MCF 10A (cell line): Measurements from ENCODE around the gene MRM3. TPM values are rescaled to one million over a fixed set of nuclear protein-coding genes. Genes with fewer than 3 reads are reported as not detected.

Experiments used
- BruUV-seq: library from RNA; stranded (reverse); fragments of 400-500 nt; replicated peaks from 2 replicates; lab custom pipeline; 2021; lab: Mats Ljungman, UMichigan
- CTCF ChIA-PET: fragments of 300-600 bp; sonication (Branson Sonifier 250); formaldehyde crosslinking; extraction: SDS; loops from one replicate; lab custom pipeline; 2021; ENCODE audit warnings: antibody characterized with exemption, inconsistent platforms; lab: Yijun Ruan, JAX
- POLR2A ChIA-PET: fragments of 300-600, 350-650 bp; sonication (Branson Sonifier 250); formaldehyde crosslinking; extraction: SDS; loops from one replicate; lab custom pipeline; 2020; ENCODE audit warnings: antibody characterized with exemption, inconsistent platforms; lab: Yijun Ruan, JAX
- DNase-seq: peaks from one replicate; pipeline ENCODE4 v3.0.0-alpha.2; 2018; ENCODE audit not compliant: unreplicated experiment
- H3K27ac Mint-ChIP-seq: one replicate; pipeline ENCODE4 v1.8.0; 2022; ENCODE audit warnings: mild to moderate bottlenecking, low read depth, mixed read lengths; ENCODE audit not compliant: unreplicated experiment
- H3K27me3 Mint-ChIP-seq: one replicate; pipeline ENCODE4 v1.8.0; 2022; ENCODE audit warnings: mixed read lengths; ENCODE audit not compliant: insufficient read depth, unreplicated experiment
- H3K36me3 Mint-ChIP-seq: one replicate; pipeline ENCODE4 v1.8.0; 2022; ENCODE audit warnings: mild to moderate bottlenecking, moderate library complexity, mixed read lengths; ENCODE audit not compliant: insufficient read depth, unreplicated experiment
- H3K4me1 Mint-ChIP-seq: one replicate; pipeline ENCODE4 v1.8.0; 2022; ENCODE audit warnings: mixed read lengths; ENCODE audit not compliant: insufficient read depth, unreplicated experiment
- H3K4me3 Mint-ChIP-seq: one replicate; pipeline ENCODE4 v1.8.0; 2022; ENCODE audit warnings: mild to moderate bottlenecking, moderate library complexity, mixed read lengths; ENCODE audit not compliant: unreplicated experiment
- H3K9me3 Mint-ChIP-seq: one replicate; pipeline ENCODE4 v1.8.0; 2022; ENCODE audit warnings: mixed read lengths; ENCODE audit not compliant: unreplicated experiment
- intact Hi-C: fragments of 100-400 bp; cut with micrococcal nuclease; formaldehyde crosslinking; loops from 2 replicates; pipeline ENCODE4 v1.14.1; 2022
- total RNA-seq: library from RNA; stranded (reverse); gene quantifications from 2 replicates; pipeline ENCODE4 v1.2.3, GENCODE V29; 2022
- TF ChIP-seq, protein P1 (sequence below): fragments of 200-600 bp; IDR thresholded peaks from one replicate; pipeline ENCODE4 v1.8.0; 2022; ENCODE audit warnings: antibody characterized with exemption, mild to moderate bottlenecking; ENCODE audit not compliant: unreplicated experiment

The MRM3 gene
- total RNA-seq, 1 experiment from 2014 or later, result 25.1 TPM

DNA sequence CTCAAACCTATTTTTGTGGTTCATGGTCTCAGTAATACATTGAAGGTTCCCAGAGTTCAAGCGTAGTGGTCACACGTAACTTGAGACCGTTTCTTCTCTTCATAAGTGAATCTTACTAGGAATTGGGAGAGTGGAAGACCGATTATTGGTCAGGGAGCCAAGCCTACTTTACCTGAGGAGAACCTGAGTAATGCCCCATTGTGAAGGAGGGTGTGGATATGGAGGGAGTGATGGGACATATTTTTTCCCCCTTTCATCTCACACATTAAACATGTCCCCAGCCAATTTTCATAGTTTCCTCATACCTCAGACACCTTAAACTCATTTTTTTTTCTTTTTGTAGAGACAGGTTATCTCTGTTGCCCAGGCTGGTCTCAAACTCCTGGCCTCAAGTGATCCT is 39.0 kb upstream of the MRM3 start:
- Mint-ChIP-seq H3K9me3 (peaks cover under 1% of the 10 kb centered on the region), H3K4me3 (no peak overlapping the region), H3K4me1 (no peaks in the 10 kb centered on the region), H3K27me3 (no peaks in the 10 kb centered on the region), H3K27ac (no peak overlapping the region), H3K36me3 (peaks cover 77% of the 10 kb centered on the region)
- TF ChIP-seq, protein P1, sequence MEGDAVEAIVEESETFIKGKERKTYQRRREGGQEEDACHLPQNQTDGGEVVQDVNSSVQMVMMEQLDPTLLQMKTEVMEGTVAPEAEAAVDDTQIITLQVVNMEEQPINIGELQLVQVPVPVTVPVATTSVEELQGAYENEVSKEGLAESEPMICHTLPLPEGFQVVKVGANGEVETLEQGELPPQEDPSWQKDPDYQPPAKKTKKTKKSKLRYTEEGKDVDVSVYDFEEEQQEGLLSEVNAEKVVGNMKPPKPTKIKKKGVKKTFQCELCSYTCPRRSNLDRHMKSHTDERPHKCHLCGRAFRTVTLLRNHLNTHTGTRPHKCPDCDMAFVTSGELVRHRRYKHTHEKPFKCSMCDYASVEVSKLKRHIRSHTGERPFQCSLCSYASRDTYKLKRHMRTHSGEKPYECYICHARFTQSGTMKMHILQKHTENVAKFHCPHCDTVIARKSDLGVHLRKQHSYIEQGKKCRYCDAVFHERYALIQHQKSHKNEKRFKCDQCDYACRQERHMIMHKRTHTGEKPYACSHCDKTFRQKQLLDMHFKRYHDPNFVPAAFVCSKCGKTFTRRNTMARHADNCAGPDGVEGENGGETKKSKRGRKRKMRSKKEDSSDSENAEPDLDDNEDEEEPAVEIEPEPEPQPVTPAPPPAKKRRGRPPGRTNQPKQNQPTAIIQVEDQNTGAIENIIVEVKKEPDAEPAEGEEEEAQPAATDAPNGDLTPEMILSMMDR, result no peak
- no TSS peak for BruUV-seq
- DNase-seq, result no peak
- ChIA-PET CTCF (interaction anchor here (0.9 kb wide), 1 partner anchor 254 kb away, joined by 3 read pairs; the partner anchor contains the start of gene TIMM22), POLR2A (interaction anchor here (0.5 to 0.9 kb wide), 2 partner anchors 14 to 185 kb away, joined by 3 read pairs; no protein-coding TSS in a partner anchor)
- intact Hi-C loops, result no loop called here

DNA sequence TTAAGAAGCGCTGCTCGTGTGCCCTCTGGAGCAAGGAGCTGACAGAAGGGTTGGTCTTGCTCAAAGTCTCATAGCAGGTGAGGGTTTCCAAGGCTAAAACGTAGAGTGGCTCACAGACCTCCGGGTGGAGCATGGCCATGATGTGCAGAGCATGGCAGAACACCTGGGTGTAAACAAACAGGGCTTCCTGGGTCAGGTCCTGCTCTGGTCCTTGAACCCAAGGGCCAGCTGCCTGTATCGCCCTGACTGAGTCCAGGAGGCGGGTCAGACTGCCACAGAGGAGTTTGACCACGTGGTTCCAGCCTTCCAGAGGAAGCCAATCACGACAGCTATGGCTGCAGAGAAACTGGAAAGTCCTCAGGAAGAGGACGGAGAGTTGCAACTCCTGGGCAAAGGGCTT is 37.2 kb upstream of the MRM3 start:
- Mint-ChIP-seq H3K4me3 (no peak overlapping the region), H3K4me1 (peaks cover 4% of the 10 kb centered on the region), H3K36me3 (peaks cover 66% of the 10 kb centered on the region), H3K27ac (no peak overlapping the region), H3K27me3 (no peaks in the 10 kb centered on the region), H3K9me3 (peaks cover 6% of the 10 kb centered on the region)
- TF ChIP-seq, protein P1, result no peak
- intact Hi-C loops, result no loop called here
- DNase-seq, result no peak
- no TSS peak for BruUV-seq
- ChIA-PET POLR2A (interaction anchor here (1.4 to 4.4 kb wide), 4 partner anchors 10 to 27 kb away, joined by 4 to 20 read pairs (median 7); no protein-coding TSS in a partner anchor), CTCF (interaction anchor here (1.3 to 1.5 kb wide), 3 partner anchors 8 to 44 kb away, joined by 5 to 8 read pairs (median 5); no protein-coding TSS in a partner anchor)

DNA sequence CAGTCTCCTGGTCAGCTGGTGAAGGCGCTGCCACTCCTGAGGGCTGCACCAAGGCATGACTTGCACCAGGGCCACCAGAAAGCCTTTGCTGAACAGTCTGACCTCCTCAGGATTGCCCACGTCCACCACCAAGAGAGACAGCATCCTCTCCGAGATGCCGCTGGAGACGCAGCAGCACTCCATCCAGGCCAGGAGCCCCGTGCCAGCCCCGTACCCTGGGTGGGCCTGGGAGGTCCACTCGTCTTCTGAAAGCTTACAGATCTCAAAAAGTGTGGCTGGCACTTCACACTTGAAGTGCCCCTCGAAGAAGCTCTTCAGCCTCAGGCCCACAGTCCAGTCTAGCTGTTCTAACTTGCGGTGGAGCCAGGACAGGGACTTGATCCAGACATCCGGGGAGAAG is 36.7 kb upstream of the MRM3 start:
- H3K27me3 Mint-ChIP-seq, result no peaks in the 10 kb centered on the region
- peaks cover 6% of the 10 kb centered on the region for H3K9me3 Mint-ChIP-seq
- TF ChIP-seq, protein P1, result no peak
- intact Hi-C loops, result no loop called here
- no peak for DNase-seq
- ChIA-PET POLR2A (interaction anchor here (1.4 to 4.4 kb wide), 4 partner anchors 10 to 28 kb away, joined by 4 to 20 read pairs (median 7); no protein-coding TSS in a partner anchor), CTCF (interaction anchor here (0.6 to 1.4 kb wide), 3 partner anchors 8 to 256 kb away, joined by 4 to 5 read pairs (median 5); no protein-coding TSS in a partner anchor)
- H3K36me3 Mint-ChIP-seq, result peaks cover 61% of the 10 kb centered on the region
- H3K4me1 Mint-ChIP-seq, result peaks cover 9% of the 10 kb centered on the region
- BruUV-seq, result no TSS peak
- H3K27ac Mint-ChIP-seq, result no peak overlapping the region
- H3K4me3 Mint-ChIP-seq, result no peak overlapping the region

DNA sequence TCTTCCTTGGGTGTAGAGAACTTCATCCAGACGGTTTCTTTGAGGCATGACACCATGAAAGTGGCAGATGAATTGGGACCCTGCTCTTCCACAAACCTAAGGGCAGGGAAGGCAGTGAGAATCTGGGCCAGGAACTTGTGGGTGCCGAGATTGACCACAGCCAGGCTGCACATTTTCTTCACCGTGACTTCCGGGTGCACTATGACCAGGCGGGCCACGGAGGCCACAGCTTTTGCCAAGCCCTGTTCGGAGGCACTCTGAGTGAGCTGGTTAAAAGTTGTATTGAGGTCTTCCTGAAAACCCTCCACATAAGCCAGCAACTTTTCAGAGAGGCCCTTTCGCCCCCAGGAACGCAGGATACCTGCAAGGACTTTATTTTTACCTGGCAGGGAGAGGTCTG is 36.0 kb upstream of the MRM3 start:
- Mint-ChIP-seq H3K4me3 (no peak overlapping the region), H3K9me3 (peaks cover 6% of the 10 kb centered on the region), H3K36me3 (peaks cover 57% of the 10 kb centered on the region), H3K4me1 (peaks cover 16% of the 10 kb centered on the region), H3K27ac (no peak overlapping the region), H3K27me3 (no peaks in the 10 kb centered on the region)
- ChIA-PET CTCF (interaction anchor here (0.6 to 1.4 kb wide), 3 partner anchors 9 to 486 kb away, joined by 4 to 5 read pairs (median 4); no protein-coding TSS in a partner anchor), POLR2A (interaction anchor here (0.5 to 4.4 kb wide), 4 partner anchors 13 to 676 kb away, joined by 3 to 20 read pairs (median 6); no protein-coding TSS in a partner anchor)
- BruUV-seq, result no TSS peak
- TF ChIP-seq, protein P1, result no peak
- no peak for DNase-seq
- intact Hi-C loops, result no loop called here
